CD14-positive monocyte (primary cell): ENCODE results near the gene ADPRS. TPM values are rescaled to one million over a fixed set of nuclear protein-coding genes. Genes with fewer than 3 reads are reported as not detected.

Experiments used
- DNase-seq, 3 donors: peaks; one replicate each; pipeline ENCODE4 v3.0.0-alpha.2; 2011 to 2022
- H2AFZ ChIP-seq: 2 replicates; pipeline ENCODE4 v1.6.0; 2012; ENCODE audit warnings: mild to moderate bottlenecking, low read depth, low read length, inconsistent platforms; ENCODE audit not compliant: insufficient read depth, poor library complexity, severe bottlenecking
- H3K27ac ChIP-seq, 2 donors: 1 replicate in 1 of 2; 2 replicates in 1 of 2; pipeline ENCODE4 v1.5.1; 2012 to 2013; ENCODE audit warnings: low read length in 2 of 2, control low read depth in 1 of 2, inconsistent platforms in 1 of 2, low read depth in 1 of 2, mild to moderate bottlenecking in 1 of 2
- H3K27me3 ChIP-seq, 2 donors: one replicate each; pipeline versions ENCODE4 v1.6.0 to v1.6.1; 2011 to 2013; ENCODE audit warnings: low read length in 2 of 2; ENCODE audit not compliant: control insufficient read depth in 2 of 2, insufficient read depth in 2 of 2
- H3K36me3 ChIP-seq, 2 donors: replicated peaks in 1 of 2; 1 replicate in 1 of 2; 2 replicates in 1 of 2; pipeline versions ENCODE4 v1.5.1 to v1.6.1; 2012 to 2013; ENCODE audit warnings: low read length in 2 of 2, control low read depth in 1 of 2, inconsistent platforms in 1 of 2, mild to moderate bottlenecking in 1 of 2; ENCODE audit not compliant: insufficient read depth in 2 of 2, control insufficient read depth in 1 of 2
- H3K4me1 ChIP-seq, 2 donors: 1 replicate in 1 of 2; 2 replicates in 1 of 2; pipeline versions ENCODE4 v1.5.1 to v1.6.1; 2012 to 2013; ENCODE audit warnings: low read length in 2 of 2, control low read depth in 1 of 2, inconsistent platforms in 1 of 2, mild to moderate bottlenecking in 1 of 2, moderate library complexity in 1 of 2; ENCODE audit not compliant: insufficient read depth in 2 of 2, control insufficient read depth in 1 of 2
- H3K4me2 ChIP-seq: replicated peaks from 2 replicates; pipeline ENCODE3; 2012; ENCODE audit warnings: low read length, moderate library complexity, mild to moderate bottlenecking; ENCODE audit not compliant: poor library complexity, severe bottlenecking; ENCODE audit errors: extremely low read depth
- H3K4me3 ChIP-seq, 3 experiments: fragments of 200-600 bp in 1 of 3; sonication (generic) in 1 of 3; replicated peaks in 1 of 3; 1 replicate in 2 of 3; 2 replicates in 1 of 3; pipeline ENCODE4 v1.5.1; 2011 to 2013; ENCODE audit warnings: low read length in 3 of 3, mild to moderate bottlenecking in 3 of 3, control low read depth in 2 of 3, low read depth in 2 of 3, inconsistent platforms in 1 of 3, moderate library complexity in 1 of 3
- H3K79me2 ChIP-seq: 2 replicates; pipeline ENCODE4 v1.6.0; 2012; ENCODE audit warnings: mild to moderate bottlenecking, control low read depth, inconsistent platforms, low read length, moderate library complexity; ENCODE audit not compliant: insufficient read depth
- H3K9ac ChIP-seq: 2 replicates; pipeline ENCODE4 v1.6.0; 2017; ENCODE audit warnings: low read length, mild to moderate bottlenecking; ENCODE audit not compliant: insufficient read depth, poor library complexity, severe bottlenecking
- H3K9me3 ChIP-seq, 2 donors: replicated peaks in 1 of 2; 1 replicate in 1 of 2; 2 replicates in 1 of 2; pipeline versions ENCODE4 v1.5.1 to v1.6.1; 2012 to 2013; ENCODE audit warnings: low read length in 2 of 2, control low read depth in 1 of 2; ENCODE audit not compliant: control insufficient read depth in 1 of 2, insufficient read depth in 1 of 2
- H4K20me1 ChIP-seq: 2 replicates; pipeline ENCODE4 v1.6.0; 2012; ENCODE audit warnings: mild to moderate bottlenecking, low read length, control low read depth, moderate library complexity; ENCODE audit not compliant: insufficient read depth
- H3K27ac Mint-ChIP-seq, 7 donors: one replicate each; pipeline ENCODE4 v1.8.0; 2020; ENCODE audit warnings: mild to moderate bottlenecking in 7 of 7, mixed read lengths in 7 of 7, moderate library complexity in 6 of 7, inconsistent platforms in 2 of 7
- H3K27me3 Mint-ChIP-seq, 3 donors: one replicate each; pipeline ENCODE4 v1.8.0; 2021 to 2022; ENCODE audit warnings: low read depth in 3 of 3, mild to moderate bottlenecking in 3 of 3, mixed read lengths in 3 of 3, moderate library complexity in 3 of 3, inconsistent platforms in 1 of 3
- H3K36me3 Mint-ChIP-seq, 2 donors: one replicate each; pipeline ENCODE4 v1.8.0; 2020; ENCODE audit warnings: mixed read lengths in 2 of 2, inconsistent platforms in 1 of 2, mild to moderate bottlenecking in 1 of 2
- H3K4me1 Mint-ChIP-seq: one replicate; pipeline ENCODE4 v1.8.0; 2020; ENCODE audit warnings: mild to moderate bottlenecking, mixed read lengths
- H3K4me3 Mint-ChIP-seq, 2 donors: one replicate each; pipeline ENCODE4 v1.8.0; 2020; ENCODE audit warnings: mild to moderate bottlenecking in 2 of 2, mixed read lengths in 2 of 2, moderate library complexity in 1 of 2
- H3K9me3 Mint-ChIP-seq, 7 donors: one replicate each; pipeline ENCODE4 v1.8.0; 2020 to 2022; ENCODE audit warnings: mixed read lengths in 7 of 7, mild to moderate bottlenecking in 6 of 7, moderate library complexity in 6 of 7, inconsistent platforms in 2 of 7
- CTCF ChIP-seq: fragments of 200-600 bp; IDR thresholded peaks from one replicate; pipeline ENCODE4 v1.8.0; 2022; ENCODE audit warnings: antibody characterized with exemption, mild to moderate bottlenecking
- WGBS: methylation state at CpG from one replicate; pipeline ENCODE4 v1.1.5; 2013; ENCODE audit warnings: missing lambda C conversion rate; ENCODE audit not compliant: insufficient coverage; 5-methylcytosine and 5-hydroxymethylcytosine counted together
- intact Hi-C, 2 donors: fragments of 100-400 bp; cut with micrococcal nuclease; formaldehyde crosslinking; loops; one replicate each; pipeline versions ENCODE4 v1.15.0 to v1.15.1; 2023
- polyA plus RNA-seq, 3 donors: library from polyadenylated mRNA; depleted of rRNA in 1 of 3; unstranded in 2 of 3; stranded (reverse) in 1 of 3; fragments of 300-500 nt in 2 of 3; fragments of >200 nt in 1 of 3; fragmentation: Illumina TruSeq in 2 of 3; gene quantifications; 1 replicate in 2 of 3; 2 replicates in 1 of 3; pipeline ENCODE4 v1.2.3, GENCODE V29; 2012 to 2021

The ADPRS gene
- polyA plus RNA-seq, 3 donors = 13.4 to 30.6 (median 21.9) TPM

GRCh38 chr1:36118447-36119204, 29.9 kb downstream of the ADPRS start:
- no peak for TF ChIP-seq CTCF
- peaks cover 0 to 3% (median 3%) of the 10 kb centered on the region in 3 donors for H3K27me3 Mint-ChIP-seq
- peak overlapping the region in 1 of 7 donors; percentile 55 for H3K27ac Mint-ChIP-seq
- Histone ChIP-seq H3K36me3 (peaks cover 1 to 2% of the 10 kb centered on the region in 2 donors), H3K9ac (no peak overlapping the region), H3K27ac (no peak overlapping the region), H4K20me1 (no peaks in the 10 kb centered on the region), H3K4me1 (peaks cover 60 to 79% of the 10 kb centered on the region in 2 donors), H3K27me3 (no peaks in the 10 kb centered on the region), H3K79me2 (peaks cover 14% of the 10 kb centered on the region), H3K9me3 (no peaks in the 10 kb centered on the region), H3K4me2 (no peak overlapping the region), H3K4me3 (no peak overlapping the region), H2AFZ (no peak overlapping the region)
- no peak for DNase-seq
- intact Hi-C loops = no loop called here
- peaks cover 17 to 20% of the 10 kb centered on the region in 2 donors for H3K36me3 Mint-ChIP-seq
- H3K9me3 Mint-ChIP-seq = peaks cover 0 to 2% (median 0%) of the 10 kb centered on the region in 7 donors
- H3K4me3 Mint-ChIP-seq = no peak overlapping the region
- 85% methylated on average over 7 of the region's 10 CpGs for WGBS
- peaks cover 66% of the 10 kb centered on the region for H3K4me1 Mint-ChIP-seq

GRCh38 chr1:36119456-36119855, 30.8 kb downstream of the ADPRS start:
- intact Hi-C loops = no loop called here
- Histone ChIP-seq H3K9ac (no peak overlapping the region), H3K27ac (peak overlapping the region; percentile 51 to 67), H3K79me2 (peaks cover 14% of the 10 kb centered on the region), H3K27me3 (no peaks in the 10 kb centered on the region), H3K36me3 (peaks cover 0 to 2% of the 10 kb centered on the region in 2 donors), H3K4me1 (peaks cover 68 to 88% of the 10 kb centered on the region in 2 donors), H3K9me3 (no peaks in the 10 kb centered on the region), H2AFZ (peak overlapping the region; percentile 68), H4K20me1 (no peaks in the 10 kb centered on the region), H3K4me2 (peak overlapping the region; percentile 41), H3K4me3 (peak overlapping the region in 1 of 3 experiments; percentile 38)
- Mint-ChIP-seq H3K27me3 (peaks cover 2 to 5% (median 3%) of the 10 kb centered on the region in 3 donors), H3K4me3 (no peak overlapping the region), H3K4me1 (peaks cover 74% of the 10 kb centered on the region), H3K27ac (peak overlapping the region; percentile 87 to 97 (median 92)), H3K9me3 (no peaks in the 10 kb centered on the region), H3K36me3 (peaks cover 13 to 14% of the 10 kb centered on the region in 2 donors)
- peak in 1 of 3 donors; percentile 19 for DNase-seq
- no peak for TF ChIP-seq CTCF
- WGBS = 54% methylated on average over 5 of the region's 9 CpGs
